ENCODE measurements around the gene MACROD2.

GRCh38 chr20:15609921-15610320 is 1614.6 kb downstream of the MACROD2 start:
- TF ChIP-seq CTCF (tag by site-specific recombination; IDR thresholded peaks at IDR 0.05), result no peak
- TF ChIP-seq ZNF146 (tag by site-specific recombination; IDR thresholded peaks at IDR 0.05), result no peak
- TF ChIP-seq ZSCAN5A (tag by site-specific recombination; IDR thresholded peaks at IDR 0.05), result no peak
- no peak for TF ChIP-seq ZNF639 (tag by site-specific recombination; IDR thresholded peaks at IDR 0.05)
- no peak for TF ChIP-seq KLF16 (tag by site-specific recombination; IDR thresholded peaks at IDR 0.05)
- no peak for TF ChIP-seq ZBTB26 (tag by site-specific recombination; optimal IDR thresholded peaks at IDR 0.05)
- TF ChIP-seq SP2 (tag by site-specific recombination; IDR thresholded peaks at IDR 0.05), result no peak
- no peak for TF ChIP-seq ZBTB8A (tag by site-specific recombination; IDR thresholded peaks at IDR 0.05)
- TF ChIP-seq ZNF785 (tag by site-specific recombination; IDR thresholded peaks at IDR 0.05), result no peak
- TF ChIP-seq BCL6B (tag by site-specific recombination; IDR thresholded peaks at IDR 0.05), result no peak
- TF ChIP-seq ZNF274 (IDR thresholded peaks at IDR 0.05; ENCODE audit: low read length), result no peak
- no peak for TF ChIP-seq ZNF274 (tag by site-specific recombination; IDR thresholded peaks at IDR 0.05; ENCODE audit: borderline replicate concordance)
- TF ChIP-seq ZNF501 (tag by site-specific recombination; IDR thresholded peaks at IDR 0.05), result no peak
- TF ChIP-seq ZNF660 (tag by site-specific recombination; IDR thresholded peaks at IDR 0.05), result no peak
